Mesodermal cell (in vitro differentiated cells): ENCODE measurements around the gene DNAJC10.

ENCODE experiments used
- H3K27ac ChIP-seq: 2 replicates; pipeline ENCODE4 v1.7.0; 2013; ENCODE audit warnings: mild to moderate bottlenecking, low read depth, low read length, moderate library complexity; ENCODE audit not compliant: severe bottlenecking
- H3K36me3 ChIP-seq: 2 replicates; pipeline ENCODE4 v1.7.1; 2013; ENCODE audit warnings: mild to moderate bottlenecking, low read length, moderate library complexity; ENCODE audit not compliant: control insufficient read depth, insufficient read depth
- H3K4me1 ChIP-seq: one replicate; pipeline ENCODE4 v1.7.1; 2013; ENCODE audit warnings: mild to moderate bottlenecking, low read length; ENCODE audit not compliant: insufficient read depth, control insufficient read depth, poor library complexity, severe bottlenecking
- H3K4me3 ChIP-seq: 2 replicates; pipeline ENCODE4 v1.7.0; 2013; ENCODE audit warnings: low read length, control low read depth, mild to moderate bottlenecking; ENCODE audit not compliant: insufficient read depth, poor library complexity, severe bottlenecking; ENCODE audit errors: extremely low read depth
- H3K9me3 ChIP-seq: 2 replicates; pipeline ENCODE4 v1.7.1; 2013; ENCODE audit warnings: mild to moderate bottlenecking, low read length, moderate library complexity; ENCODE audit not compliant: control insufficient read depth
- WGBS, 2 experiments: methylation state at CpG; one replicate each; pipeline ENCODE4 v1.1.5; 2013; ENCODE audit warnings: missing lambda C conversion rate in 2 of 2; ENCODE audit not compliant: insufficient coverage in 2 of 2; 5-methylcytosine and 5-hydroxymethylcytosine counted together

Gene DNAJC10

DNA sequence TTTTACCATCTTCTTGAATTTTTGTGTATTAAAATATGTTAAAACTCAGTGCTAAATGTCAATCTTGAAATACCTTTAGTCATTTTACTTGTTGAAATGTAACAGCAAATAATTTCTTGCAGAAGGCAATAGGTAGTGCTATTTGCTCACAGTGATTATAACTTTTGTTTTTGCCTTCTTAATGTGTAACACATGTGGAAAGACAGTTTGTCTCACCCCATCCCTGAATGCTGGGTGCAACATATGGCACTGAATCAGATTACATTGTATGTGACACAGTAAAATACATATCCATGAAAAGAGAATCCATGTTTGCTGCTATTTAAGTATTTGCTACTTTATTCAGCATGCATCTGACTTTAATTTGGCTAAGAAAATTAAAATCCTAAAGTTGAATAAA lies 115.0 kb downstream of the DNAJC10 start:
- Histone ChIP-seq H3K27ac (no peak overlapping the region), H3K4me1 (peaks cover under 1% of the 10 kb centered on the region), H3K36me3 (no peaks in the 10 kb centered on the region), H3K4me3 (no peak overlapping the region), H3K9me3 (no peaks in the 10 kb centered on the region)

DNA sequence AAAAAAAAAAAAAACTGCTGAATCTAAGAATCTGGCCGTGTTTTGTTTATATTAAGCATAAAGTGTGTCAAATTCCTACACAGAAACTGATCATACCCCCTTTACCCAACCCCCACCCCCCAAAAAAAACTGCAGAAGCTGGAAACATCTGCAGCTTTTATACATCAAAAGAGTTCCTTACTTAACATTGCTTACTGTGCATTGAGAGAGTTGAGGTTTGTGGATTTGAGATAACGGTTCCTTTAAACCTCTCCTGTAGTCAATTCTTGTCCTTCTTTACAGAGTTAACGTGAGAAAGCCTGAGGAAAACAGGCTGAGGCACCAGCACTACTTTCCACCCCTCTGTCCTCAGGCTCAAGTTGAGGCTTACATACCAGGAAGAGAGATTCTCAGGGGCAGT lies 115.9 kb downstream of the DNAJC10 start:
- no peaks in the 10 kb centered on the region for H3K36me3 ChIP-seq
- H3K9me3 ChIP-seq, result no peaks in the 10 kb centered on the region
- H3K27ac ChIP-seq, result no peak overlapping the region
- H3K4me1 ChIP-seq, result no peaks in the 10 kb centered on the region
- WGBS, 2 experiments, result 89 to 100% methylated on average over 1 of the region's 3 CpGs
- H3K4me3 ChIP-seq, result no peak overlapping the region

DNA sequence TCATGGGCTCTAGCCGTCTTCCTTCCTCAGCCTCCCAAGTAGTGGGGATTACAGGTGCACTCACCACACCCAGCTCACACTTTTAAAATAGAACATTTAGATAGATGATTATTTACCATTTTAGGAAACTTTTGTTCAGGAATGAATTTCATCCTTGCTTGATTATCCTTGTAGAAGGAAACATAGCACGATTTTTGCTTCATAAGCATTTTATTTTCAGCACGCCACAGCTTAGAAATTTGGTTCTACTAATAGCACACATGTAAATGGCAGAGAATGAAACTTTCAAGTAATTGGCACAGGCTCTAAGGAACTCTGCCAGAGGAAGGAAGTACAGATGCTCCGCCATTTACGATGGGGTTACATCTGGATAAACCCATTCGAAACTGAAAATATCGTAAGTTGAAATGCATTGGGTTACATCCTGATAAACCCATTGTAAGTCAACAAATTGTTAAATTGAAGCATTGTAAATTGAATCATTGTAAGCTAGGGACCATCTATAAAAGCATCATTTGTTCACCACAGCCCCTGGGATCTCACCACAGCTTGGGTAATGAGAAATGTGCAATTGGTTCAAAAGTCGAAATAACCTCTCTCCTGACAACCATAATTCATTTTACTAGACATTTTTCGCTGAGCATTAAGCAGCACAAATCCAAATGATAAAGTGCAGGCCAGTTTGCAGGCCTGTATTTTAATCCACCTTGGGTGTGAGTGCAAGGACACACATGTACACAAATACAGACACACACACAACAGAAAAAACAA lies 117.2 kb downstream of the DNAJC10 start:
- WGBS, 2 experiments, result 94 to 100% methylated on average over 6 of the region's 9 CpGs
- Histone ChIP-seq H3K27ac (no peak overlapping the region), H3K4me3 (no peak overlapping the region), H3K9me3 (no peaks in the 10 kb centered on the region), H3K4me1 (no peaks in the 10 kb centered on the region), H3K36me3 (no peaks in the 10 kb centered on the region)

DNA sequence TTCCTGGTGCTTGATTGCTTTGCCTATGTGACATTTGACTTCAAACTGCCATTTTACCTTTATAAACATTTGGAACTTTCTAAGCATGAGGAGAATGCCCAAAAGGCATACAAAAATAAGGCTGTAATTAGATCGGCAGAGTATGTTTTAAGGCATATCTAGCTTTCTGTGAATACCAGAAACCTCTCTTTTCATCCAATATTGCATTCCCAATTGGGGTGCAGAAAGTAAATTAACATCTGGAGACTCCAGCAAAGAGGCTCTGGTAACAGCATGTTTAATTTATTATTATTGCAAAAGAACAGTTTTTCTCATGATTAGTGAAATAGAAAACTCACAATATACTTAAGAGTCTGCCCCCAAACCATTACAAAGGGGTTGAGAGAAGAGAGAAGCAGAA lies 118.2 kb downstream of the DNAJC10 start:
- Histone ChIP-seq H3K4me1 (no peaks in the 10 kb centered on the region), H3K27ac (no peak overlapping the region), H3K36me3 (no peaks in the 10 kb centered on the region), H3K9me3 (no peaks in the 10 kb centered on the region), H3K4me3 (no peak overlapping the region)
- no CpG with 5 or more reads among the region's 1 CpG for WGBS, 2 experiments

DNA sequence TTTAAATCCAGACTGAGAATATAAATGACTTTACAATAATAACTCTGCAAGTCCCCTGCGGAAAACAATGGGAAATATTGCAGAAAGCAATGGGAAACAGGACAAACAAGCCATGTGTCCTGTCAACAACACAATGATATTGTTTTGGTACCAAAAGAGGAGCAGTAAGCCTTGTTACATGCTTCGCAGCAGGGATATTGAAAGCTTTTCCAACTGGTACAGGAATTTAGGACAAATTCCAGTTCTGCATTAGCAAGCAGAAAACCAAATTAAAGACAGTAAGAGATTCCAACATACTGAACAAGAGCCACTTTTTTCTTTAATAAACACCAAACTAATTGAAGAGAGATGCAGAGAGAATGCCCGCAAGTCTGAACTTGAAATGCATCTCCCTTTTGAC lies 120.4 kb downstream of the DNAJC10 start:
- no peak overlapping the region for H3K4me3 ChIP-seq
- no peaks in the 10 kb centered on the region for H3K36me3 ChIP-seq
- WGBS, 2 experiments, result 100% methylated on average over 2 of the region's 3 CpGs; no CpG with 5 or more reads in 1 of the 2 experiments

More for the DNA sequence above, 120.4 kb downstream of the DNAJC10 start:
- Histone ChIP-seq H3K27ac (no peak overlapping the region), H3K4me1 (no peaks in the 10 kb centered on the region), H3K9me3 (no peaks in the 10 kb centered on the region)
